ENCODE measurements around the gene MMEL1. TPM values are rescaled to one million over a fixed set of nuclear protein-coding genes. Genes with fewer than 3 reads are reported as not detected.
A peak's percentile ranks its signal among the peaks of the same experiment; 100 is the strongest.

The MMEL1 gene
- total RNA-seq, 4 donors from 2014 or later = 2.2 to 2.6 TPM; not detected in 2

- Histone ChIP-seq H3K4me3 (no peak overlapping the region), H3K27me3 (peaks cover 42% of the 10 kb centered on the region), H3K36me3 (no peaks in the 10 kb centered on the region), H3K27ac (no peak overlapping the region), H3K9me3 (no peaks in the 10 kb centered on the region), H3K4me1 (peaks cover 10% of the 10 kb centered on the region)
- peak in 1 of 2 donors; percentile 61 for DNase-seq (ENCODE audit: low spot score in 2 of 2)
- TF ChIP-seq POLR2A (IDR thresholded peaks at IDR 0.05) (no peak), POLR2AphosphoS5 (IDR thresholded peaks at IDR 0.05) (no peak), CTCF (IDR thresholded peaks at IDR 0.05) (no peak), EP300 (IDR thresholded peaks at IDR 0.05) (no peak)
- WGBS = 42% methylated on average over 7 of the region's 7 CpGs
These were observed 3.9 kb upstream of the MMEL1 start for GRCh38 chr1:2636733-2637132.

GRCh38 chr1:2635361-2636010 is 2.7 kb upstream of the MMEL1 start:
- Histone ChIP-seq H3K27ac (no peak overlapping the region), H3K36me3 (no peaks in the 10 kb centered on the region), H3K27me3 (peaks cover 50% of the 10 kb centered on the region), H3K4me3 (no peak overlapping the region), H3K4me1 (peaks cover 3% of the 10 kb centered on the region), H3K9me3 (no peaks in the 10 kb centered on the region)
- DNase-seq (ENCODE audit: low spot score in 2 of 2) = no peak
- no CpG with 5 or more reads among the region's 10 CpGs for WGBS
- TF ChIP-seq CTCF (IDR thresholded peaks at IDR 0.05) (no peak), EP300 (IDR thresholded peaks at IDR 0.05) (no peak), POLR2A (IDR thresholded peaks at IDR 0.05) (no peak), POLR2AphosphoS5 (IDR thresholded peaks at IDR 0.05) (no peak)

DNA sequence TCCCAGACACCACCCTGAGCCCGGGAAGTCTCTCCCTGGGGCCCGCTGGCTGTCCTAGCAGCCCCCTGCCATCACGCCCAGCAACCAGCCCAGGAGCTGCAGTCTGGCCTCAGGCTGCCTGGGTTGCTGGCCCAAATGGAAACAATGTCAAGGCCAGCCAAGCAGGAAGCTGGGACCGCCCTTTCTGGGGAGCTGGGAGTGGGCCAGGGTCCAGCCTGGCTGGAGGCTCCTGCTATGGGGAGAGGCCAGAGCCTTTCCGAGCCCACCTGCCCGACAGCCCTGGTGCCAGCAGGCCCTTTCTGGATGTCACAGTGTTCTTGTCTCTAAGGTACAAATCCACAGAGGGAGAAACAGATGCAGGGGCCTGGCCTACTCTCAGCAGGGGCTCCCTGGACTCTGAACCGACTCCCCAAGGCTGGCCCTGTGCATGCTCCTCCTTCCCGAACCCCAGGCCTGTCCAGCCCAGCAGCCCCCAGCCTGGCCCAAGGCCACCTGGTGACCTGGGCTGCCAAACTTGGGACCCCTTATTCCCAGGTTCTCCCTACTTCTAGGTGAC is 1.2 kb upstream of the MMEL1 start:
- no peak for DNase-seq (ENCODE audit: low spot score in 2 of 2)
- H3K27me3 ChIP-seq = peaks cover 59% of the 10 kb centered on the region
- WGBS = no CpG with 5 or more reads among the region's 8 CpGs

GRCh38 chr1:2633366-2633935 is 635 bp upstream of the MMEL1 start:
- H3K4me3 ChIP-seq = no peak overlapping the region
- DNase-seq (ENCODE audit: low spot score in 2 of 2) = no peak
- H3K27ac ChIP-seq = no peak overlapping the region
- 74% methylated on average over 2 of the region's 12 CpGs for WGBS
- no peaks in the 10 kb centered on the region for H3K9me3 ChIP-seq
- TF ChIP-seq EP300 (IDR thresholded peaks at IDR 0.05) (no peak), POLR2A (IDR thresholded peaks at IDR 0.05) (no peak)
- H3K4me1 ChIP-seq = peaks cover 12% of the 10 kb centered on the region
- peaks cover 63% of the 10 kb centered on the region for H3K27me3 ChIP-seq
- H3K36me3 ChIP-seq = no peaks in the 10 kb centered on the region

More for the DNA sequence above, 1.2 kb upstream of the MMEL1 start:
- Histone ChIP-seq H3K27ac (no peak overlapping the region), H3K4me1 (peaks cover 6% of the 10 kb centered on the region), H3K4me3 (no peak overlapping the region), H3K9me3 (no peaks in the 10 kb centered on the region), H3K36me3 (no peaks in the 10 kb centered on the region)
- no peak for TF ChIP-seq POLR2AphosphoS5 (IDR thresholded peaks at IDR 0.05)
- TF ChIP-seq CTCF (IDR thresholded peaks at IDR 0.05) = no peak
- TF ChIP-seq EP300 (IDR thresholded peaks at IDR 0.05) = no peak
- no peak for TF ChIP-seq POLR2A (IDR thresholded peaks at IDR 0.05)

- Histone ChIP-seq H3K9me3 (no peaks in the 10 kb centered on the region), H3K4me1 (peaks cover 19% of the 10 kb centered on the region), H3K27ac (no peak overlapping the region), H3K36me3 (no peaks in the 10 kb centered on the region), H3K27me3 (peaks cover 77% of the 10 kb centered on the region), H3K4me3 (no peak overlapping the region)
- DNase-seq (ENCODE audit: low spot score in 2 of 2) = no peak
- no peak for TF ChIP-seq EP300 (IDR thresholded peaks at IDR 0.05)
- no peak for TF ChIP-seq POLR2AphosphoS5 (IDR thresholded peaks at IDR 0.05)
- TF ChIP-seq POLR2A (IDR thresholded peaks at IDR 0.05) = no peak
- TF ChIP-seq CTCF (IDR thresholded peaks at IDR 0.05) = no peak
- WGBS = 52% methylated on average over 8 of the region's 8 CpGs
These were observed 775 bp downstream of the MMEL1 start for GRCh38 chr1:2632051-2632430.

Measured in suprapubic skin (tissue), 4 donors.